Endodermal cell (in vitro differentiated cells): Measurements from ENCODE around the gene CEPT1. TPM values are rescaled to one million over a fixed set of nuclear protein-coding genes. Genes with fewer than 3 reads are reported as not detected.

ENCODE experiments used
- DNase-seq: peaks from one replicate; pipeline ENCODE4 v3.0.0-alpha.2; 2017
- H3K27ac ChIP-seq: 2 replicates; pipeline ENCODE4 v1.5.1; 2013; ENCODE audit warnings: mild to moderate bottlenecking, low read depth, low read length, moderate library complexity
- H3K27me3 ChIP-seq: 2 replicates; pipeline ENCODE4 v1.6.1; 2013; ENCODE audit warnings: mild to moderate bottlenecking, low read length, moderate library complexity; ENCODE audit not compliant: insufficient read depth, control insufficient read depth, poor library complexity, severe bottlenecking
- H3K36me3 ChIP-seq: 2 replicates; pipeline ENCODE4 v1.7.0; 2013; ENCODE audit warnings: mild to moderate bottlenecking, low read length, moderate library complexity; ENCODE audit not compliant: control insufficient read depth, insufficient read depth
- H3K4me1 ChIP-seq: one replicate; pipeline ENCODE4 v1.7.0; 2013; ENCODE audit warnings: low read length; ENCODE audit not compliant: control insufficient read depth, insufficient read depth
- H3K4me3 ChIP-seq: 2 replicates; pipeline ENCODE4 v1.5.1; 2013; ENCODE audit warnings: mild to moderate bottlenecking, low read length, moderate library complexity
- H3K9ac ChIP-seq: 2 replicates; pipeline ENCODE4 v1.6.1; 2013; ENCODE audit warnings: mild to moderate bottlenecking, low read length, moderate library complexity; ENCODE audit not compliant: poor library complexity, severe bottlenecking; ENCODE audit errors: extremely low read depth
- H3K9me3 ChIP-seq: 2 replicates; pipeline ENCODE4 v1.6.1; 2013; ENCODE audit warnings: mild to moderate bottlenecking, low read length, moderate library complexity; ENCODE audit not compliant: control insufficient read depth
- H3K27ac Mint-ChIP-seq: 2 replicates; pipeline ENCODE4 v1.8.0; 2020; ENCODE audit warnings: mixed read lengths
- H3K27me3 Mint-ChIP-seq: 2 replicates; pipeline ENCODE4 v1.8.0; 2021; ENCODE audit warnings: mild to moderate bottlenecking, mixed read lengths; ENCODE audit not compliant: insufficient read depth
- H3K36me3 Mint-ChIP-seq: 2 replicates; pipeline ENCODE4 v1.8.0; 2020; ENCODE audit warnings: low read depth, mixed read lengths
- H3K4me1 Mint-ChIP-seq: 2 replicates; pipeline ENCODE4 v1.8.0; 2020; ENCODE audit warnings: mixed read lengths
- H3K4me3 Mint-ChIP-seq: 2 replicates; pipeline ENCODE4 v1.8.0; 2020; ENCODE audit warnings: mild to moderate bottlenecking, moderate library complexity, mixed read lengths
- H3K9me3 Mint-ChIP-seq: 2 replicates; pipeline ENCODE4 v1.8.0; 2020; ENCODE audit warnings: mild to moderate bottlenecking, mixed read lengths
- WGBS, 2 experiments: methylation state at CpG; one replicate each; pipeline versions ENCODE4 v1.1.5 to v1.1.7; 2013; ENCODE audit warnings: missing lambda C conversion rate in 2 of 2, mixed read lengths in 1 of 2; ENCODE audit not compliant: insufficient coverage in 1 of 2, insufficient read length in 1 of 2; 5-methylcytosine and 5-hydroxymethylcytosine counted together
- total RNA-seq, 2 donors: library from RNA; stranded (reverse); fragmentation: NEBNext Ultra II Directional in 1 of 2; extraction: Animal tissue kit (Norgen Biotek cat#: 25700) in 1 of 2; gene quantifications; 2 replicates in 1 of 2; 3 replicates in 1 of 2; pipeline ENCODE4 v1.2.1, GENCODE V29; 2021
- TF ChIP-seq, protein P1 (sequence below): fragments of 200-600 bp; sonication (generic); conservative IDR thresholded peaks from 2 replicates; pipeline ENCODE4 v1.5.0; 2021; ENCODE audit warnings: antibody characterized with exemption, mild to moderate bottlenecking

CEPT1 gene
- total RNA-seq, 2 donors from 2014 or later: 28.0 to 33.3 TPM

DNA sequence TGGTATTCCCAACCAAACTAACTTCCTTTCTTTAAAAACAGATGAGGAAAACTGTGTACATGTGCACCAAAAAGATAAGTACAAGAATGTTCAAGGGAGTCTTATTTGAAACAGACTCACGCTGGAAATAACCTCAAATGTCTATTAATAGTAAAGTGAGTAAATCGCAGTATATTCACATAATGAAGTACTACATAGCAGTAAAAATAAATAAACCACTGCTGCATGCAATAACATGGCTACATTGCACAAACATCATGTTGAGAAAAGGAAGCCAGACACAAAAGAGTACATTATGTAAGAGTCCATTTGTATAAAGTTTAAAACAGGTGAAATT, 65.7 kb downstream of the CEPT1 start:
- WGBS, 2 experiments: 83% methylated on average over 2 of the region's 2 CpGs; no CpG with 5 or more reads in 1 of the 2 experiments
- H3K4me1 Mint-ChIP-seq: peaks cover 19% of the 10 kb centered on the region
- H3K27ac ChIP-seq: no peak overlapping the region
- H3K4me1 ChIP-seq: peaks cover 3% of the 10 kb centered on the region
- H3K27ac Mint-ChIP-seq: no peak overlapping the region
- no peak overlapping the region for H3K9ac ChIP-seq
- no peaks in the 10 kb centered on the region for H3K36me3 ChIP-seq
- H3K4me3 Mint-ChIP-seq: no peak overlapping the region
- H3K36me3 Mint-ChIP-seq: peaks cover 2% of the 10 kb centered on the region
- no peak for DNase-seq
- H3K9me3 ChIP-seq: no peaks in the 10 kb centered on the region
- peaks cover 15% of the 10 kb centered on the region for H3K27me3 Mint-ChIP-seq
- peaks cover 2% of the 10 kb centered on the region for H3K9me3 Mint-ChIP-seq
- H3K27me3 ChIP-seq: no peaks in the 10 kb centered on the region
- TF ChIP-seq, protein P1, sequence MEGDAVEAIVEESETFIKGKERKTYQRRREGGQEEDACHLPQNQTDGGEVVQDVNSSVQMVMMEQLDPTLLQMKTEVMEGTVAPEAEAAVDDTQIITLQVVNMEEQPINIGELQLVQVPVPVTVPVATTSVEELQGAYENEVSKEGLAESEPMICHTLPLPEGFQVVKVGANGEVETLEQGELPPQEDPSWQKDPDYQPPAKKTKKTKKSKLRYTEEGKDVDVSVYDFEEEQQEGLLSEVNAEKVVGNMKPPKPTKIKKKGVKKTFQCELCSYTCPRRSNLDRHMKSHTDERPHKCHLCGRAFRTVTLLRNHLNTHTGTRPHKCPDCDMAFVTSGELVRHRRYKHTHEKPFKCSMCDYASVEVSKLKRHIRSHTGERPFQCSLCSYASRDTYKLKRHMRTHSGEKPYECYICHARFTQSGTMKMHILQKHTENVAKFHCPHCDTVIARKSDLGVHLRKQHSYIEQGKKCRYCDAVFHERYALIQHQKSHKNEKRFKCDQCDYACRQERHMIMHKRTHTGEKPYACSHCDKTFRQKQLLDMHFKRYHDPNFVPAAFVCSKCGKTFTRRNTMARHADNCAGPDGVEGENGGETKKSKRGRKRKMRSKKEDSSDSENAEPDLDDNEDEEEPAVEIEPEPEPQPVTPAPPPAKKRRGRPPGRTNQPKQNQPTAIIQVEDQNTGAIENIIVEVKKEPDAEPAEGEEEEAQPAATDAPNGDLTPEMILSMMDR: no peak
- no peak overlapping the region for H3K4me3 ChIP-seq

DNA sequence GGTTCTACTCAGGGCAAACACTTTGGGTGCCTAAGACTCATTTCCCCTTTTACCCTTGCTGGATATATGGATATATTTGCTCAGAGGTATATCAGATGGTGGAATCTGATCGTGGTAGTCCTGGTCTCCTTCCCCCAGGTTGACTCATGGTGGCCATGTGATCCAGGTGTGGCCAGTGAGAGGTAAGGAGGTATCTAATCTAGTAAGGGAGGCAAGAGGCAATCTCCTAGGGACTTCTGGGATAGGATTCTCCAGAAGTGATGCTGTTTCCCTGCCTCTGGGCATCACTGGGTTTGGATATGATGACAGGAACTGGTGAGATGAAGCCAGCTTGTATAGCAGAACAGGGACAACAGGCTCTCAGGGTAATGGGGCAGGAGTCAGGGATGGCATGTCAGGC, 68.9 kb downstream of the CEPT1 start:
- Histone ChIP-seq H3K27ac (no peak overlapping the region), H3K9ac (no peak overlapping the region), H3K4me3 (no peak overlapping the region), H3K4me1 (peaks cover 12% of the 10 kb centered on the region), H3K36me3 (no peaks in the 10 kb centered on the region), H3K27me3 (no peaks in the 10 kb centered on the region), H3K9me3 (no peaks in the 10 kb centered on the region)
- Mint-ChIP-seq H3K27me3 (peaks cover 12% of the 10 kb centered on the region), H3K4me1 (peaks cover 26% of the 10 kb centered on the region), H3K27ac (no peak overlapping the region), H3K4me3 (no peak overlapping the region), H3K9me3 (peaks cover 2% of the 10 kb centered on the region), H3K36me3 (peaks cover 2% of the 10 kb centered on the region)
- DNase-seq: no peak
- TF ChIP-seq, protein P1: no peak
- 81% methylated on average over 1 of the region's 1 CpG; no CpG with 5 or more reads in 1 of the 2 experiments for WGBS, 2 experiments

DNA sequence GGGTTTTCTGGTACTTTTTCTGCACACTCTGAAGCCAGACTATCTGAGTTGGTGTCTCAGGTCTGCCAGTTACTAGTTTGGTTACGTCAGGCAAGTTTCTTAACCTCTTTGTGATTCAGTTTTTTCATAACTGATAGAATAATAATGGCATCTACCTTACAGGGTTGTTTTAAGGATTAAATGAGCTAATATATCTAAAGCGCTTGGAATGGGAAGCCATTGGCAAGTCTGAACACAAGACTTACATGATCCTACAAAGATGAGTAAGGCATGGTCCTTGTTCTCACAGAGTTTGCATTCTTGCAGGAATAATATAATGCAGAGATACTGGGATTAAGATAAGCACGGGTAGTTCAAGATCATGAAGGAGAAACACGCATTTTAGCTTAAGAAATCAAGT, 69.6 kb downstream of the CEPT1 start:
- H3K4me1 ChIP-seq: peaks cover 18% of the 10 kb centered on the region
- WGBS, 2 experiments: 77 to 90% methylated on average over 2 to 4 of the region's 4 CpGs
- H3K27ac ChIP-seq: no peak overlapping the region
- no peak overlapping the region for H3K9ac ChIP-seq
- H3K9me3 ChIP-seq: no peaks in the 10 kb centered on the region
- no peaks in the 10 kb centered on the region for H3K27me3 ChIP-seq
- Mint-ChIP-seq H3K4me1 (peaks cover 33% of the 10 kb centered on the region), H3K9me3 (peaks cover under 1% of the 10 kb centered on the region), H3K27me3 (peaks cover 10% of the 10 kb centered on the region), H3K27ac (no peak overlapping the region), H3K4me3 (no peak overlapping the region), H3K36me3 (peaks cover under 1% of the 10 kb centered on the region)
- TF ChIP-seq, protein P1: no peak
- H3K36me3 ChIP-seq: no peaks in the 10 kb centered on the region
- DNase-seq: no peak
- H3K4me3 ChIP-seq: no peak overlapping the region
